ENCODE measurements around the gene BEST3.

DNA sequence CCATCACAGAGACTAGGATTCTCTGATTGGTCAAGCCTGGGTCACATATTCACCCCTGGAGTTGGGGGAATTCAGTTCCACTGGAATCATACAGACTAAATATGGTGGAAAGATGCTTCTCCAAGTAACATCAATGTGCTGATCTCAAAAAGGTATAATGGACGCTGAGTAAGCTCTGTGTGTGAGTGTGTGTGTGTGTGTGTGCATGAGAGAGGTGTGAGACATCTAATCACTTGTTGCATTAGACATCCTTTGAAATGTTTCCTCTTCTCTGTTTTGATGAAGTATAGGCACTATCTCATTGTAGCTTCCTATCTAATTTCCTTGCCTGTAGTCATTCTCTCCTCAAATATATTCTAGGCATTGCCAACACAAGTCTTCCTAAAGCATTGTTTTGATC lies 34.5 kb upstream of the BEST3 start:
- TF ChIP-seq, protein P1, sequence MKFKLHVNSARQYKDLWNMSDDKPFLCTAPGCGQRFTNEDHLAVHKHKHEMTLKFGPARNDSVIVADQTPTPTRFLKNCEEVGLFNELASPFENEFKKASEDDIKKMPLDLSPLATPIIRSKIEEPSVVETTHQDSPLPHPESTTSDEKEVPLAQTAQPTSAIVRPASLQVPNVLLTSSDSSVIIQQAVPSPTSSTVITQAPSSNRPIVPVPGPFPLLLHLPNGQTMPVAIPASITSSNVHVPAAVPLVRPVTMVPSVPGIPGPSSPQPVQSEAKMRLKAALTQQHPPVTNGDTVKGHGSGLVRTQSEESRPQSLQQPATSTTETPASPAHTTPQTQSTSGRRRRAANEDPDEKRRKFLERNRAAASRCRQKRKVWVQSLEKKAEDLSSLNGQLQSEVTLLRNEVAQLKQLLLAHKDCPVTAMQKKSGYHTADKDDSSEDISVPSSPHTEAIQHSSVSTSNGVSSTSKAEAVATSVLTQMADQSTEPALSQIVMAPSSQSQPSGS (CRISPR knock-in tag; IDR thresholded peaks at IDR 0.05; ENCODE audit: borderline replicate concordance, low read depth): no peak
- TF ChIP-seq, protein P2, sequence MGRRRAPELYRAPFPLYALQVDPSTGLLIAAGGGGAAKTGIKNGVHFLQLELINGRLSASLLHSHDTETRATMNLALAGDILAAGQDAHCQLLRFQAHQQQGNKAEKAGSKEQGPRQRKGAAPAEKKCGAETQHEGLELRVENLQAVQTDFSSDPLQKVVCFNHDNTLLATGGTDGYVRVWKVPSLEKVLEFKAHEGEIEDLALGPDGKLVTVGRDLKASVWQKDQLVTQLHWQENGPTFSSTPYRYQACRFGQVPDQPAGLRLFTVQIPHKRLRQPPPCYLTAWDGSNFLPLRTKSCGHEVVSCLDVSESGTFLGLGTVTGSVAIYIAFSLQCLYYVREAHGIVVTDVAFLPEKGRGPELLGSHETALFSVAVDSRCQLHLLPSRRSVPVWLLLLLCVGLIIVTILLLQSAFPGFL (CRISPR knock-in tag; IDR thresholded peaks at IDR 0.05; ENCODE audit: borderline replicate concordance): no peak
- TF ChIP-seq, protein P3, sequence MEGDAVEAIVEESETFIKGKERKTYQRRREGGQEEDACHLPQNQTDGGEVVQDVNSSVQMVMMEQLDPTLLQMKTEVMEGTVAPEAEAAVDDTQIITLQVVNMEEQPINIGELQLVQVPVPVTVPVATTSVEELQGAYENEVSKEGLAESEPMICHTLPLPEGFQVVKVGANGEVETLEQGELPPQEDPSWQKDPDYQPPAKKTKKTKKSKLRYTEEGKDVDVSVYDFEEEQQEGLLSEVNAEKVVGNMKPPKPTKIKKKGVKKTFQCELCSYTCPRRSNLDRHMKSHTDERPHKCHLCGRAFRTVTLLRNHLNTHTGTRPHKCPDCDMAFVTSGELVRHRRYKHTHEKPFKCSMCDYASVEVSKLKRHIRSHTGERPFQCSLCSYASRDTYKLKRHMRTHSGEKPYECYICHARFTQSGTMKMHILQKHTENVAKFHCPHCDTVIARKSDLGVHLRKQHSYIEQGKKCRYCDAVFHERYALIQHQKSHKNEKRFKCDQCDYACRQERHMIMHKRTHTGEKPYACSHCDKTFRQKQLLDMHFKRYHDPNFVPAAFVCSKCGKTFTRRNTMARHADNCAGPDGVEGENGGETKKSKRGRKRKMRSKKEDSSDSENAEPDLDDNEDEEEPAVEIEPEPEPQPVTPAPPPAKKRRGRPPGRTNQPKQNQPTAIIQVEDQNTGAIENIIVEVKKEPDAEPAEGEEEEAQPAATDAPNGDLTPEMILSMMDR (IDR thresholded peaks at IDR 0.05): no peak
- TF ChIP-seq TP53 (CRISPR knock-in tag; IDR thresholded peaks at IDR 0.05) (no peak), ZNF232 (CRISPR knock-in tag; IDR thresholded peaks at IDR 0.05) (no peak), TEAD1 (CRISPR knock-in tag; IDR thresholded peaks at IDR 0.05) (no peak), FOXJ3 (CRISPR knock-in tag; IDR thresholded peaks at IDR 0.05; ENCODE audit: borderline replicate concordance) (no peak), FOXP1 (CRISPR knock-in tag; IDR thresholded peaks at IDR 0.05; ENCODE audit: borderline replicate concordance) (no peak), ZNF671 (CRISPR knock-in tag; IDR thresholded peaks at IDR 0.05) (no peak), SP1 (CRISPR knock-in tag; conservative IDR thresholded peaks at IDR 0.05) (no peak)
- TF ChIP-seq, protein P4, sequence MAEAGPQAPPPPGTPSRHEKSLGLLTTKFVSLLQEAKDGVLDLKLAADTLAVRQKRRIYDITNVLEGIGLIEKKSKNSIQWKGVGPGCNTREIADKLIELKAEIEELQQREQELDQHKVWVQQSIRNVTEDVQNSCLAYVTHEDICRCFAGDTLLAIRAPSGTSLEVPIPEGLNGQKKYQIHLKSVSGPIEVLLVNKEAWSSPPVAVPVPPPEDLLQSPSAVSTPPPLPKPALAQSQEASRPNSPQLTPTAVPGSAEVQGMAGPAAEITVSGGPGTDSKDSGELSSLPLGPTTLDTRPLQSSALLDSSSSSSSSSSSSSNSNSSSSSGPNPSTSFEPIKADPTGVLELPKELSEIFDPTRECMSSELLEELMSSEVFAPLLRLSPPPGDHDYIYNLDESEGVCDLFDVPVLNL (CRISPR knock-in tag; IDR thresholded peaks at IDR 0.05; ENCODE audit: borderline replicate concordance, low read depth): no peak
- TF ChIP-seq, protein P5, sequence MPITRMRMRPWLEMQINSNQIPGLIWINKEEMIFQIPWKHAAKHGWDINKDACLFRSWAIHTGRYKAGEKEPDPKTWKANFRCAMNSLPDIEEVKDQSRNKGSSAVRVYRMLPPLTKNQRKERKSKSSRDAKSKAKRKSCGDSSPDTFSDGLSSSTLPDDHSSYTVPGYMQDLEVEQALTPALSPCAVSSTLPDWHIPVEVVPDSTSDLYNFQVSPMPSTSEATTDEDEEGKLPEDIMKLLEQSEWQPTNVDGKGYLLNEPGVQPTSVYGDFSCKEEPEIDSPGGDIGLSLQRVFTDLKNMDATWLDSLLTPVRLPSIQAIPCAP (CRISPR knock-in tag; IDR thresholded peaks at IDR 0.05): no peak

Measured in WTC11 (cell line).